Dermis microvascular lymphatic vessel endothelial cell (primary cell): ENCODE data around the gene SRCAP. TPM values are rescaled to one million over a fixed set of nuclear protein-coding genes. Genes with fewer than 3 reads are reported as not detected.

Experiments used
- DNase-seq, 2 donors: peaks; one replicate each; pipeline versions ENCODE4 v3.0.0 to v3.0.0-alpha.2; 2010; ENCODE audit warnings: low read depth in 2 of 2
- total RNA-seq: library from RNA; depleted of rRNA; stranded (reverse); fragments of >200 nt; gene quantifications from 2 replicates; pipeline ENCODE4 v1.2.1, GENCODE V29; 2014

SRCAP gene
- total RNA-seq, 1 donor from 2014 or later, result 16.6 TPM

DNA sequence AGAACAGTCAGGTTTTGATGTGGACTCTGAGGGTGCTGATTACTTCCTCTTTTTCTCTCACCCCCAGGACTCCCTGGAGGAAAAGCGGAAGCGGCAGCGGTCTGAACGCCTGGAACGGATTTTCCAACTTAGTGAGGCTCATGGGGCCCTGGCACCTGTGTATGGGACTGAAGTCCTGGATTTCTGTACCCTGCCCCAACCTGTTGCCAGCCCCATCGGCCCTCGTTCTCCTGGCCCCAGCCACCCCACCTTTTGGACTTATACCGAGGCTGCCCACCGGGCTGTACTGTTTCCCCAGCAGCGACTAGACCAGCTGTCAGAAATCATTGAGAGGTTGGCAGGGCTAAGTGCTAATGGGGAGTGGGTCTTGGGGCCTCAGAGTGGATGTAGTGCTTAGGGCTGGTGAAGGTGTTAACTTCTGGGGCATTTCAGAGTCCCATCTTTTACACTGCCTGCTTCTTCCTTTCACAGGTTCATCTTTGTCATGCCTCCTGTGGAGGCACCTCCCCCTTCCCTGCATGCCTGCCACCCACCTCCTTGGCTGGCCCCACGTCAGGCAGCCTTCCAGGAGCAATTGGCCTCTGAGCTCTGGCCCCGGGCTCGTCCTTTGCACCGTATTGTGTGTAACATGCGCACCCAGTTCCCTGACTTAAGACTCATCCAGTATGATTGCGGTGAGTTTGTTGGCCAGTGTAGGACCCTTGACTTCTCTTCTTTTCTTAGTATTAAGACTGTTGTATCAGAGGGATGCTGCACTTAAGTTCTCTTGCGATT is 30.1 kb downstream of the SRCAP start:
- DNase-seq, result no peak

DNA sequence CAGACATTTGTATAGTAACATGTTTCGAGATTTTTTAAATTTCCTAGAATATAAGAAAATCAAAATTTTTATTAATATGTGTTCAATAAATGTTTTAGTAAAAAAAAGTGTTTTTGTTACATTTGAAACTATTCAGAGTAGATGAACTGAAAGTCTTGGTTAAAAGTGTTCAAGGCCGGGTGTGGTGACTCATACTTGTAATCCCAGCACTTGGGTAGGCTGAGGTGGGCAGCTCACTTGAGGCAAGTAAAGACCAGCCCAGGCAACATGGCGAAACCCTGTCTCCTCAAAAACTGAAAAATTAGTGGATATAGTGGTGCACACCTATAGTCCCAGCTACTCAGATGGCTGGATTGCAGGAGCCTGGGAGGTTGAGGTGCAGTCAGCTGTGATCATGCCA is 32.4 kb downstream of the SRCAP start:
- no peak for DNase-seq

DNA sequence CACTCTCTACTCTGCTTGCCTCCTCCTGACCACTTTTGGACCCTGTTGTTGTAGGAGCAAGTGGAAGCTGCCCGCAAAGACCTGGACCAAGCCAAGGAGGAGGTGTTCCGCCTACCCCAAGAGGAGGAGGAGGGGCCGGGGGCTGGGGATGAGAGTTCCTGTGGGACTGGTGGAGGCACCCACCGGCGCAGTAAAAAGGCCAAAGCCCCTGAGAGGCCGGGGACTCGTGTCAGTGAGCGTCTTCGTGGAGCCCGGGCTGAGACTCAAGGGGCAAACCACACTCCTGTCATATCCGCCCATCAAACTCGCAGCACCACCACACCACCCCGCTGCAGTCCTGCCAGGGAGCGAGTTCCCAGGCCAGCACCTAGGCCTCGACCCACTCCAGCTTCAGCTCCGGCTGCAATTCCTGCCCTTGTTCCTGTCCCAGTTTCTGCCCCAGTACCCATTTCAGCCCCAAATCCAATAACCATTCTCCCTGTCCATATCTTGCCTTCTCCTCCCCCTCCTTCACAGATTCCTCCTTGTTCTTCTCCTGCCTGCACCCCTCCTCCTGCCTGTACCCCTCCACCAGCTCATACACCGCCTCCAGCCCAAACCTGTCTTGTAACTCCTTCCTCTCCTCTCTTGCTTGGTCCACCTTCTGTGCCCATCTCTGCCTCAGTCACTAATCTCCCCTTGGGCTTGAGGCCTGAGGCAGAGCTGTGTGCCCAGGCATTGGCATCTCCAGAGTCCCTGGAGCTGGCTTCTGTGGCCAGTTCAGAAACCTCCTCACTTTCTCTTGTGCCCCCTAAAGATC is 38.2 kb downstream of the SRCAP start:
- DNase-seq, result no peak

GRCh38 chr16:30737794-30738648 is 39.0 kb downstream of the SRCAP start:
- no peak for DNase-seq

GRCh38 chr16:30738984-30739951 is 40.3 kb downstream of the SRCAP start:
- no peak for DNase-seq

- DNase-seq, result peak in 1 of 2 donors; percentile 23
These were observed 41.6 kb downstream of the SRCAP start for GRCh38 chr16:30740364-30741251.

DNA sequence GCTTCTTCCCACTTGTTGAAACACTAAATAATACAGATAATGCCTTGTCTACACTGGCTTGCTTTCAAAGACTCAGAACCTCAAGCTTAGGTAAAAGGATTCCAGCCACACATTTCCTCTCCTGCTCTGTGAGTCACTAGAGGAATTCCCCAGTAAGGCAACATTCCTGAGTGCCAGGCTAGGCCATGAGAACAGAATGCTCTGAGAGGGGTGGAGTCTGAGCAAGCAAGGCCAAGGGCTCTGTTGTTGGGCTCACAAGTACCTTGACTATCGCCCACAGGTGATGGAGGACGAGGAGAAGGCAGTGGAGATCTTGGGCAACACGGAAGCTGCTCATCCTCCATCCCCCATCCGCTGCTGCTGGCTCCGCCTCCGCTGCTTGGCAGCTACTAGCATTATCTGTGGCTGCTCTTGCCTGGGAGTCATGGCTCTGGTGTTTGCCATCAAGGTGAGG is 42.5 kb downstream of the SRCAP start:
- DNase-seq, result peak; percentile 45 to 91

- DNase-seq, result no peak
These were observed 44.7 kb downstream of the SRCAP start for GRCh38 chr16:30743716-30744115.

DNA sequence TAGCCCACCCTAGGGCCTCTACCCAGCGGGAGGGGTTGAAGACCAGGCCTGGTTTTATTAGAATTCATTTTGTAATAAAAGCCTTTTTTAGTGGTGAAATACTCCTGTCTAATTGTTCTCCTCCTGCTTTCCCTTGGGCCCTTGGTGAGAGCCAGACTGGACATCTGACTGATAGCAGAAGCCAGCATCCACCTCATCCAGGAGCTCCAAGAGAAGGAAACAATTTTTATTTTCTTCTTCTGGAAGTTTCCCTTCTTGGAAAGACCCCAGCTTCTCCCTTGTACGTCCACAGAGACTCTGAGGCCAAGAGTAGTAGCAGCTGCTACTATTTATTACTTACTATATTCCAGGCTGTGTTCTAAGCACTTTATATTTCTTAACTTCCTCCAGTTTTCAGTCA is 45.2 kb downstream of the SRCAP start:
- no peak for DNase-seq

DNA sequence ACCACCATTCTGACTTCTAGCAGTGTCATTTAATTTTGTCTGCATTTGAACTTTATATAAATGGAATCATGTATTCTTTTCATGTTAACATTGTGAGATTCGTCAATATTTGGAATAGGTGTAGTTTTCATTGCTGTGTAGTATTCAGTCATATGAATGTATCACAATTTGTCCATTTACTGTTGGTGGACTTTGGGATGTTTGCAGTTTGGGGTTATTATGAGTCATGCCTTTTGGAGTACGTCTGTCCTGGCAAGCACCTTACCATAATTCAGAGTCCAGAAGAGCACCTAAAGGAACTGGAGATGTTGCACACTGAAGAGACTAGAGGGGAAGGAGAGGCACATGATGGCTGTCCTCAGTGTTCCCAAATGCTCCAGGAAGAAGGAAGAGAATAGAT is 46.1 kb downstream of the SRCAP start:
- DNase-seq, result no peak

DNA sequence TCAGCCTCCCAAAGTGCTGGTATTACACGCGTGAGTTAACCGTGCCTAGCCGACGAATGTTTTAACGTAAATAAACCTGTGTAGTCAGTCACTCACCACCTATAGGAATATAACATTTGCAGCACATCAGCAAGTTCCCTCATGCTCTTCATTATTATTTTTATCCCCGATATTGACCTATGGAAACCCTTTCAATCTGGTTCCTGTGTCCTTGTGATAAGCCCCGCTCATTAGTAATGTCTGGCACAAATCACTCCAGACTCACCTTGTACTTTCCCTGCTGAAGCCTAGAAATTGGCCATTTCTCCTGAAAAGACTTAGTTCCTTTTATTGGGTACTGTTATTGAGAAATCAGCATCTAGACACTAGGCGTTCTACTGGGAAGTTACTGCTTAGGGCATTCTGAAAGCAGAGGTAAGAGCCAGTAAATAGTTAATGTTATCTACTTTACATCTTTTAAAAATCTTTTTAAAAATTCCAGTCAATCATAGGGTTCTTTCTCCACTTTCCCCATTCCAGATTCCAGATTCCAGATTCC is 47.7 kb downstream of the SRCAP start:
- peak in 1 of 2 donors; percentile 26 for DNase-seq

DNA sequence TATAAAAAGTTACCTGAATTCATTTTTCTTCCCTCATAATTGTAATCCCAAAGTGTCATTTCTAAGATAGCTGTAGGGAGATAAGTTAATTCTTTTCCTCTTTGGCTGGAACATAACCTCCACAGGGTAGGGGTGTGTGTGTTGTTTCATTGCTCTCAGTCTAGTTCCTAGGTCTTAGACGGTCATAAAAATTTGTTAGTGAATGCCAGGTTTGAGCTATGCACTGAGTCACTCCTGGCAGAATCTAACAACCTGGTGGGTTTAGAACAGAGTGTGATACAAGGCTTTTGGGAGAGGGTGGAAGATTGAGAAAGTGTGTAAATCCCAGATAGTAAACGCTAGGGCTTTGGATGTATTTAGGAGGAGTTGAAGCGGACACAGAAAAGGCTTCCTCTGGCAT is 48.4 kb downstream of the SRCAP start:
- peak in 1 of 2 donors; percentile 23 for DNase-seq

GRCh38 chr16:30747799-30748633 is 49.0 kb downstream of the SRCAP start, which contains the start of gene PHKG2:
TSS of gene PHKG2 (plus strand) at chr16:30748425. CDS start at chr16:30748821, 396 bp downstream.
- DNase-seq, result peak; percentile 96 to 99

DNA sequence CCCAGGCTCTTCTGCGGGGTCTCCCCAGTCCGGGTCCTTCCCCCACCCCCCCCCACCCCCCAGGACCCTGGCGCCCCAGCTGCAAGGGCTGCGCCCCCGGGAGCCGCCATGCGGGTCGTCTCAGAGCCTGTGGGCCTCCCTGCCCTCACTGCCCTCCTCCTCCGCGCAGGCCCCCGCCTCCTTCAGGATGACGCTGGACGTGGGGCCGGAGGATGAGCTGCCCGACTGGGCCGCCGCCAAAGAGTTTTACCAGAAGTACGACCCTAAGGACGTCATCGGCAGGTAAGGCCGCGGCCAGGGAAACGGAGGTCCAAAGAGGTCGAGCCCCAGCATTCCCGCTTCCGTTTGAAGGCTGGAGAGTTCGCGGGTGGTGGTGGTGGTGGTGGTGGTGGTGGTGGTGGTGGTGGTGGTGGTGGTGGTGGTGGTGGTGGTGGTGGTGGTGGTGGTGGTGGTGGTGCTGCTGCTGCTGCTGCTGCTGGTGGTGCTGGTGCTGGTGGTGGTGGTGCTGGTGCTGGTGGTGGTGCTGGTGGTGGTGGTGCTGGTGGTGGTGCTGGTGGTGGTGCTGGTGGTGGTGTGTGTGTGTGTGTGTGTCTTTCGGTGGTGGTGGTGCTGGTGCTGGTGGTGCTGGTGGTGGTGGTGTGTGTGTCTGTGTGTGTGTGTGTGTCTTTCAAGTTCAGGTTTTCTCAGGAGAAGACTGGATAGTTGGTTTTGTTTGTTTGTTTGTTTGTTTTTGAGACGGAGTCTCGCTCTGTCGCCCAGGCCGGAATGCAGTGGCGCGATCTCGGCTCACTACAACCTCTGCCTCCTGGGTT is 49.9 kb downstream of the SRCAP start:
- peak in 1 of 2 donors; percentile 51 for DNase-seq

DNA sequence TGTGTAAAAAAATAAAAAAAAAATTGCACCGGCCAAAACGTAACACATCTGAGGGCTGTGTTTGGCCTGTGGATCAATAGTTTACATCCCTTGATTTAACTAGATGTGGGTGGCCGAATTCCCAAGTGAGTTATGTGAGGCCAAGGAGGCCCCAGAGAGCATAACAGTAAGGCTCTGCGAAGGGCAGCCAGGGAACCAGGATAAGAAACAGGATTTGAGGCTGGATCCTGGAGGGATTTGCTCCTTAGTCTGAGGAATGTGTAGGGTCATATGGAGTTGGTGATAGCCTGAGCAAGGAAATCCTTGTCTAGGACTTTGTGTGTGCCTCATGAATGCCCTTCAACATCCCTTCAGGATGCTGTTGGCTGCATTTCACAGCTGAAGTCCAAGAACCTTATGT is 51.2 kb downstream of the SRCAP start:
- DNase-seq, result no peak

DNA sequence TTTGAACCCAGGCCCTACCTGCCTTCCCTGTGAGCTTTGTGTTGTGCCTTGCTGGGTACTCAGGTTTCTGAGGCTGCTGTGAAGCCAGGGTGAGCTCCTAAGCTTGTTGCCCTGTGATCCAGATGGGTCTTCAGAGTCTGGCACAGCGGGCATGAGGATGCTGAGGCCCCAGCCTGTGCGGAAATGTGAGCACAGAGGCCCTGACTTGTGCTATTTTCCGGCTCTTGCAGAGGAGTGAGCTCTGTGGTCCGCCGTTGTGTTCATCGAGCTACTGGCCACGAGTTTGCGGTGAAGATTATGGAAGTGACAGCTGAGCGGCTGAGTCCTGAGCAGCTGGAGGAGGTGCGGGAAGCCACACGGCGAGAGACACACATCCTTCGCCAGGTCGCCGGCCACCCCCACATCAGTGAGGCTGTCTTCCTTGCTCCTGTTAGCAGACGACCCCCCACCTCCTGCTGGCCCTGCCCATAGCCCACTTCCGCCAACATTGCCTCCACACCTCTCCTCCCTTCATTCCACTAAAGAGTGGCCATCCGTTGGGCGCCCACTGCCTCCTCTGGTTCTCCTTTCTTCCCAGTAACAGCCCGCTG is 52.0 kb downstream of the SRCAP start:
- no peak for DNase-seq

DNA sequence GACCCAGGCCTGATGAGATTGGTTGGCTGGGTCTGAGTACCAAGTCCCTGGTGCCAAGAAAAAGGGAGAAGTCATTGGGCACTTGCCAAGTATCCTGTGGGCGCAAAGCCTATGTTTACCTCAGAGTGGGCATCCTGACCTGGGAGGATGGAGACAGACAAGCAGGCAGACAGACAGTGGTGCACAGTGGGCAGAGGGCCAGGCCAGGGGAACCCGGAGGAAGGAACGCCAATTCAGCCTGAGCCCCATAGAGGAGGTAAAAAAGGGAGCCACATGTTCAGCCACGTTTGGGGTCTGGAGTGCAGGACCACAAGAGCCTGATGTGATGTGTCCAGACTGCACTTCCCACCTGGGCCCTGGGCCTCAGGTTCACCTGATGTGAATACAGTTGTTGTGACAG is 54.6 kb downstream of the SRCAP start:
- DNase-seq, result no peak
